ENCODE measurements around the gene BTLA. TPM values are rescaled to one million over a fixed set of nuclear protein-coding genes. Genes with fewer than 3 reads are reported as not detected.
"Not testable (repeated sequence)": the region's sequence is repeated elsewhere in the genome, so short reads cannot be mapped to it uniquely, and the experiment has no call there.

The BTLA gene
- total RNA-seq, 4 donors from 2014 or later, result 0.49 to 2.7 TPM; not detected in 2

GRCh38 chr3:112500621-112501020 lies 1.3 kb upstream of the BTLA start:
- no peaks in the 10 kb centered on the region for H3K4me1 ChIP-seq
- H3K27me3 ChIP-seq, result no peaks in the 10 kb centered on the region
- no peaks in the 10 kb centered on the region for H3K9me3 ChIP-seq
- intact Hi-C loops (cut with DNase I), result no loop called here
- H3K4me3 ChIP-seq (replicated peaks in 1 of 3), result no peak overlapping the region
- DNase-seq, result no peak
- TF ChIP-seq POLR2A (IDR thresholded peaks at IDR 0.05), result no peak
- TF ChIP-seq, protein P1, sequence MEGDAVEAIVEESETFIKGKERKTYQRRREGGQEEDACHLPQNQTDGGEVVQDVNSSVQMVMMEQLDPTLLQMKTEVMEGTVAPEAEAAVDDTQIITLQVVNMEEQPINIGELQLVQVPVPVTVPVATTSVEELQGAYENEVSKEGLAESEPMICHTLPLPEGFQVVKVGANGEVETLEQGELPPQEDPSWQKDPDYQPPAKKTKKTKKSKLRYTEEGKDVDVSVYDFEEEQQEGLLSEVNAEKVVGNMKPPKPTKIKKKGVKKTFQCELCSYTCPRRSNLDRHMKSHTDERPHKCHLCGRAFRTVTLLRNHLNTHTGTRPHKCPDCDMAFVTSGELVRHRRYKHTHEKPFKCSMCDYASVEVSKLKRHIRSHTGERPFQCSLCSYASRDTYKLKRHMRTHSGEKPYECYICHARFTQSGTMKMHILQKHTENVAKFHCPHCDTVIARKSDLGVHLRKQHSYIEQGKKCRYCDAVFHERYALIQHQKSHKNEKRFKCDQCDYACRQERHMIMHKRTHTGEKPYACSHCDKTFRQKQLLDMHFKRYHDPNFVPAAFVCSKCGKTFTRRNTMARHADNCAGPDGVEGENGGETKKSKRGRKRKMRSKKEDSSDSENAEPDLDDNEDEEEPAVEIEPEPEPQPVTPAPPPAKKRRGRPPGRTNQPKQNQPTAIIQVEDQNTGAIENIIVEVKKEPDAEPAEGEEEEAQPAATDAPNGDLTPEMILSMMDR (IDR thresholded peaks at IDR 0.05), result no peak
- no peaks in the 10 kb centered on the region for H3K36me3 ChIP-seq
- no peak overlapping the region for H3K27ac ChIP-seq
- WGBS, 2 donors, result 84 to 90% methylated on average over 2 of the region's 2 CpGs

DNA sequence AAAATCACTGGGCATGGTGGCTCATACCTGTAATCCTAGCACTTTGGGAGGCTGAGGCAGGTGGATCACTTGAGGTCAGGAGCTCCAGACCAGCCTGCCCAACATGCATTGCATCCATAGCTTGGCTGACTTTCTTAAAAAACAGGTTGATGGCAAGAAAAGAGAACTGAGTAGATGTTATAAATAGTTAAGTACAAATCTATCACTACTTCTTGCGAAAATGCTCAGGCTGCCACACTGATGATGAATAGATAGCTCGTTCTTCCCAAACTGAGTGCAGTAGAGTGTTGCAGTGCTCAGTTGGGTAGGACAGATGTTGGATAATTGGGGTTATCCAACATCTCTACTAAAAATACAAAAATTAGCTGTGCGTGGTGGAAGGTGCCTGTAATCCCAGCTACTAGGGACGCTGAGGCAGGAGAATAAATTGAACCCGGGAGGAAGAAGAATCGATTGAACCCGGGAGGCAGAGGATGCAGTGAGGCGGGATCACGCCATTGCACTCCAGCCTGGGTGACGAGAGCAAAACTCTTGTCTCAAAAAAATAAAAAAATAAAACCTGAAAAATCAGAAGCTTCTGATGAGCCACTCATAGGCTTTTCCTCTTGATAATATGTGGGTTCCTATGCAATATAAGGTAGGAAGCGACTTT lies 1.2 kb downstream of the BTLA start:
- Histone ChIP-seq H3K4me3 (replicated peaks in 1 of 3) (no peak overlapping the region), H3K9me3 (no peaks in the 10 kb centered on the region), H3K27ac (no peak overlapping the region), H3K36me3 (no peaks in the 10 kb centered on the region), H3K4me1 (no peaks in the 10 kb centered on the region), H3K27me3 (no peaks in the 10 kb centered on the region)
- intact Hi-C loops (cut with DNase I), result no loop called here
- DNase-seq, result no peak
- no peak for TF ChIP-seq POLR2A (IDR thresholded peaks at IDR 0.05)
- TF ChIP-seq, protein P1 (IDR thresholded peaks at IDR 0.05), result no peak
- WGBS, 2 donors, result 86 to 91% methylated on average over 11 of the region's 11 CpGs

- no peak for TF ChIP-seq POLR2A (IDR thresholded peaks at IDR 0.05)
- TF ChIP-seq, protein P1 (IDR thresholded peaks at IDR 0.05), result no peak
- H3K27ac ChIP-seq, result no peak overlapping the region
- DNase-seq, result no peak
- intact Hi-C loops (cut with DNase I), result no loop called here
- no peaks in the 10 kb centered on the region for H3K9me3 ChIP-seq
- H3K4me1 ChIP-seq, result no peaks in the 10 kb centered on the region
- WGBS, 2 donors, result 94% methylated on average over 5 of the region's 5 CpGs
- H3K4me3 ChIP-seq (replicated peaks in 1 of 3), result no peak overlapping the region
- H3K36me3 ChIP-seq, result no peaks in the 10 kb centered on the region
- H3K27me3 ChIP-seq, result no peaks in the 10 kb centered on the region
These were observed 2.8 kb downstream of the BTLA start for GRCh38 chr3:112496366-112497067.

DNA sequence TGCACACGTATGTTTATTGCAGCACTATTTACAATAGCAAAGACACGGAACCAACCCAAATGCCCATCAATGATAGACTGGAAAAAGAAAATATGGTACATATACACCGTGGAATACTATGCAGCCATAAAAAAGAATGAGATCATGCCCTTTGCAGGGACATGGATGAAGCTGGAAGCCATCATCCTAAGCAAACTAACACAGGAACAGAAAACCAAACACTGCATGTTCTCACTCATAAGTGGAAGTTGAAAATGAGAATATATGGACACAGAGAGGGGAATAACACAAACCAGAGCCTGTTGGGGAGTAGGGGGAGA lies 4.9 kb downstream of the BTLA start:
- H3K27me3 ChIP-seq; H3K4me1 ChIP-seq; H3K9me3 ChIP-seq; H3K4me3 ChIP-seq (replicated peaks in 1 of 3); H3K36me3 ChIP-seq; DNase-seq; intact Hi-C loops (cut with DNase I); H3K27ac ChIP-seq: not testable (repeated sequence)
- 94% methylated on average over 3 of the region's 3 CpGs for WGBS, 2 donors

DNA sequence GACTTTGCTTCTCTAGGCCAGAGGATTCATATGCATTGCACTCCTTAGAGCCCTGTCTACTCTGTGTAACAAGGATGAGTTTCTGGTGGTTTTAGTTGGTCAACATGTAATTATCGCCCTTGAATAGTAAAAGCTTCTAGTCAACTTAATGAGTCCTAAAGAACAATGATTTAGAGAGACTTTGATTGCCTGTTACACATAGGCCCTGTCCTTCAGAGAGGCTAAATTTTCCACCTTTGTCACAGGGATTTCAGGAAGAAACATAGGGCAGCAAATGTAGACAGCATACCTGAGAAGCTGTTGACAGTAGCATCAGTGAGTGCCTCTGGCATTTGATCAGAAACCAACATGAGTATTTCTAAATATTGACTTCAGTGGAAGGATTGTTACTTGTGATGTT lies 7.1 kb downstream of the BTLA start:
- WGBS, 2 donors, result 94 to 100% methylated on average over 1 of the region's 1 CpG
- H3K36me3 ChIP-seq, result no peaks in the 10 kb centered on the region
- no peak overlapping the region for H3K27ac ChIP-seq
- no peaks in the 10 kb centered on the region for H3K27me3 ChIP-seq
- intact Hi-C loops (cut with DNase I), result no loop called here
- no peaks in the 10 kb centered on the region for H3K4me1 ChIP-seq
- H3K9me3 ChIP-seq, result no peaks in the 10 kb centered on the region
- no peak for DNase-seq
- no peak overlapping the region for H3K4me3 ChIP-seq (replicated peaks in 1 of 3)
- TF ChIP-seq POLR2A (IDR thresholded peaks at IDR 0.05), result no peak
- TF ChIP-seq, protein P1 (IDR thresholded peaks at IDR 0.05), result no peak

Data from thyroid gland (tissue), 4 donors.